Loucy (cell line): ENCODE data around the gene ADGRL4.

ENCODE experiments used
- H2AFZ ChIP-seq: fragments of 200-600 bp; sonication (generic); 2 replicates; pipeline ENCODE4 v1.6.0; 2016; ENCODE audit warnings: antibody characterized with exemption, mild to moderate bottlenecking, low read length, moderate library complexity
- H3F3A ChIP-seq: fragments of 200-600 bp; 2 replicates; pipeline ENCODE4 v1.6.0; 2016; ENCODE audit warnings: antibody characterized with exemption, low read depth, mild to moderate bottlenecking
- H3K27me3 ChIP-seq: fragments of 200-600 bp; sonication (generic); 2 replicates; pipeline ENCODE4 v1.6.1; 2014; ENCODE audit warnings: low read length, mild to moderate bottlenecking; ENCODE audit not compliant: insufficient read depth, poor library complexity, severe bottlenecking
- H3K36me3 ChIP-seq: fragments of 200-600 bp; sonication (generic); 2 replicates; pipeline ENCODE4 v1.6.1; 2016; ENCODE audit warnings: low read length; ENCODE audit not compliant: insufficient read depth
- H3K4me1 ChIP-seq: fragments of 200-600 bp; sonication (generic); 2 replicates; pipeline ENCODE4 v1.5.1; 2014; ENCODE audit warnings: low read length, mild to moderate bottlenecking; ENCODE audit not compliant: insufficient read depth, poor library complexity, severe bottlenecking
- H3K4me2 ChIP-seq: fragments of 200-600 bp; sonication (generic); 2 replicates; pipeline ENCODE4 v1.6.0; 2014; ENCODE audit warnings: antibody characterized with exemption, low read length, low read depth, mild to moderate bottlenecking; ENCODE audit not compliant: poor library complexity, severe bottlenecking
- H3K4me3 ChIP-seq: fragments of 200-600 bp; sonication (generic); 2 replicates; pipeline ENCODE4 v1.5.1; 2014; ENCODE audit warnings: low read length, mild to moderate bottlenecking, mixed read lengths; ENCODE audit not compliant: poor library complexity, severe bottlenecking
- H3K79me2 ChIP-seq: fragments of 200-600 bp; sonication (generic); 2 replicates; pipeline ENCODE4 v1.6.1; 2014; ENCODE audit warnings: low read length; ENCODE audit not compliant: insufficient read depth
- H3K9ac ChIP-seq: fragments of 200-600 bp; sonication (generic); 2 replicates; pipeline ENCODE4 v1.6.0; 2014; ENCODE audit warnings: mild to moderate bottlenecking, low read depth, low read length, moderate library complexity; ENCODE audit not compliant: poor library complexity, severe bottlenecking
- H3K9me2 ChIP-seq: fragments of 200-600 bp; sonication (generic); replicated peaks from 2 replicates; pipeline ENCODE4 v1.6.1; 2016; ENCODE audit warnings: low read depth, low read length, mixed read lengths
- H3K9me3 ChIP-seq: fragments of 200-600 bp; sonication (generic); 2 replicates; pipeline ENCODE4 v1.6.1; 2014; ENCODE audit warnings: mild to moderate bottlenecking, antibody characterized with exemption, low read length, low read depth; ENCODE audit not compliant: insufficient read depth
- H4K20me1 ChIP-seq: fragments of 200-600 bp; sonication (generic); 2 replicates; pipeline ENCODE4 v1.6.0; 2014; ENCODE audit warnings: antibody characterized with exemption, low read length, mild to moderate bottlenecking; ENCODE audit not compliant: insufficient read depth, poor library complexity, severe bottlenecking
- EZH2phosphoT487 ChIP-seq: fragments of 200-600 bp; IDR thresholded peaks from 2 replicates; pipeline ENCODE4 v1.6.1; 2018; ENCODE audit warnings: antibody characterized with exemption, mild to moderate bottlenecking, moderate library complexity, borderline replicate concordance
- TF ChIP-seq, protein P1 (sequence below): fragments of 200-600 bp; sonication (generic); conservative IDR thresholded peaks from 2 replicates; pipeline ENCODE4 v1.5.1; 2014; ENCODE audit warnings: mild to moderate bottlenecking, antibody characterized with exemption, low read length

ADGRL4 gene

DNA sequence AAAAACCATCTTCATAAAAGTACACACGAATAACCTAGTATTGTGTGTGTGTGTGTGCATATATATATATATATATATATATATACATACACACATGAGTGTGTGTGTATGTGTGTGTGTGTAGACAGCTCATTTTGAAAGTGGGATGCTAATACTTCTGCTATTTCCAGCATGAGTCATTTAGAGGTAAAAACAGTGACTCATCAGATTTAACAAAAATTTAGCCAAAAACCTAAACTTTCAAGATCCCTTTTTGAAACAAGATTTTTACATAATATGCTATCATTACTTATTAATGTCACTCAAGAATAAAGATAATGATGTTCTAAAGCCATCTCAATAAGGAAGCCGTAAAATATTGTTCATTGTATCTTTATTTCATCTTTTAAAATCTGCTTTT, 35.6 kb upstream of the ADGRL4 start:
- Histone ChIP-seq H3K4me2 (no peak overlapping the region), H3K4me3 (no peak overlapping the region), H4K20me1 (no peaks in the 10 kb centered on the region), H3K4me1 (no peaks in the 10 kb centered on the region), H3K36me3 (no peaks in the 10 kb centered on the region), H3K9me3 (no peaks in the 10 kb centered on the region), H3K79me2 (no peaks in the 10 kb centered on the region), H3F3A (no peaks in the 10 kb centered on the region), H2AFZ (no peak overlapping the region), H3K27me3 (no peaks in the 10 kb centered on the region), H3K9me2 (no peaks in the 10 kb centered on the region), H3K9ac (no peak overlapping the region)
- TF ChIP-seq EZH2phosphoT487: no peak
- TF ChIP-seq, protein P1, sequence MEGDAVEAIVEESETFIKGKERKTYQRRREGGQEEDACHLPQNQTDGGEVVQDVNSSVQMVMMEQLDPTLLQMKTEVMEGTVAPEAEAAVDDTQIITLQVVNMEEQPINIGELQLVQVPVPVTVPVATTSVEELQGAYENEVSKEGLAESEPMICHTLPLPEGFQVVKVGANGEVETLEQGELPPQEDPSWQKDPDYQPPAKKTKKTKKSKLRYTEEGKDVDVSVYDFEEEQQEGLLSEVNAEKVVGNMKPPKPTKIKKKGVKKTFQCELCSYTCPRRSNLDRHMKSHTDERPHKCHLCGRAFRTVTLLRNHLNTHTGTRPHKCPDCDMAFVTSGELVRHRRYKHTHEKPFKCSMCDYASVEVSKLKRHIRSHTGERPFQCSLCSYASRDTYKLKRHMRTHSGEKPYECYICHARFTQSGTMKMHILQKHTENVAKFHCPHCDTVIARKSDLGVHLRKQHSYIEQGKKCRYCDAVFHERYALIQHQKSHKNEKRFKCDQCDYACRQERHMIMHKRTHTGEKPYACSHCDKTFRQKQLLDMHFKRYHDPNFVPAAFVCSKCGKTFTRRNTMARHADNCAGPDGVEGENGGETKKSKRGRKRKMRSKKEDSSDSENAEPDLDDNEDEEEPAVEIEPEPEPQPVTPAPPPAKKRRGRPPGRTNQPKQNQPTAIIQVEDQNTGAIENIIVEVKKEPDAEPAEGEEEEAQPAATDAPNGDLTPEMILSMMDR: no peak

DNA sequence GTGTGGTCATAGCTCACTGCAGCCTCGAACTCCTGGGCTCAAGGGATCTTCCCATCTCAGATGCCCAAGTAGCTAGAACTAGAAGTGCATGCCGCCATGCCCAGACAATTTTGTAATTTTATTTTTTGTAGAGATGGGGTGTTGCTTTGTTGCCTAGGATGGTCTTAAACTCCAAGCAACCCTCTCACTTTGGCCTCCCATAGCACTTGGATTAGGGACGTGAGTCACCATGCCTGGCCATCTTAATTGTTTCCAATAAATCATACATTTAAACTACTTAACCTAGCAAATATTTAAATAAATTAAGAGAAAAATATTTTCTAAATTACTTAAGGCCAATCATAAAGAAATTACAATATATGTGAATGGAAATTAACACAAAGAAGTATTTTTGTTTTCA, 35.1 kb upstream of the ADGRL4 start:
- Histone ChIP-seq H3K36me3 (no peaks in the 10 kb centered on the region), H3F3A (no peaks in the 10 kb centered on the region), H3K27me3 (no peaks in the 10 kb centered on the region), H3K4me2 (no peak overlapping the region), H3K9me3 (no peaks in the 10 kb centered on the region), H3K9me2 (no peaks in the 10 kb centered on the region), H3K9ac (no peak overlapping the region), H4K20me1 (no peaks in the 10 kb centered on the region), H2AFZ (no peak overlapping the region), H3K4me1 (no peaks in the 10 kb centered on the region), H3K4me3 (no peak overlapping the region), H3K79me2 (no peaks in the 10 kb centered on the region)
- TF ChIP-seq EZH2phosphoT487: no peak
- TF ChIP-seq, protein P1: no peak

DNA sequence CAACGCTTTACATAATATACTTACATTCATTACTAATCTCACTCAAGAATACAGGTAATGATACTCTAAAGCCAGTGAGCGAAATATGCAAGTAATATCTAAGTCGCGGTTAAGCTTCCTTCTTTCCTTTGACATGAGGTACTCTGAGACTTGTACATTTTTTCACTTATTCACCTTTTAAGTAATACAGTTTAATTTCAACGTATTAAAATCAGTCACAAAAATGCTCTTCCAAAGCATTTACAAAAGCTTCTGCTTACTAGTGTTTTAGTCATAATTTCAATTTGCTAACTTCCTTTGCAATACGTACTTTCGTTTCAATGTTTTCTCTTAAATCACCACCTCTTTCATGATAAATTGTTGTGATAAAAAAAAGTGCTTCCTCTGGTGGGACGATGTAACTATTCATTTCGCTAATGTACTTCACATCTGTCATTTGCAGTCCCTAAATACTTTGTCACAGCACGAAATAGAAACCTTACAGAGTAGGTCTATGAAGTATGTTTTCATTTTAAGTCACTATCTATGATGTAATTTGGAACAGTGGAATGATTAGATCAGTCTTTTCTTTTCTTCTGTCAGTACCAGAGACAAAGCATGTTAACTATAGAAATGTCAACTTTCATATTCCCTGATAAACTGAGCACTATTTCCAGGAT, 34.0 kb upstream of the ADGRL4 start:
- TF ChIP-seq EZH2phosphoT487: no peak
- TF ChIP-seq, protein P1: no peak
- Histone ChIP-seq H3K4me1 (no peaks in the 10 kb centered on the region), H3K9me3 (no peaks in the 10 kb centered on the region), H3K9me2 (no peaks in the 10 kb centered on the region), H3K4me3 (no peak overlapping the region), H3K27me3 (no peaks in the 10 kb centered on the region), H4K20me1 (no peaks in the 10 kb centered on the region), H3K9ac (no peak overlapping the region), H3K4me2 (no peak overlapping the region), H3K36me3 (no peaks in the 10 kb centered on the region), H3F3A (no peaks in the 10 kb centered on the region), H2AFZ (no peak overlapping the region), H3K79me2 (no peaks in the 10 kb centered on the region)
